Effector CD8-positive, alpha-beta T cell (primary cell): Measurements from ENCODE around the gene PPP1R1B.

Experiments
- DNase-seq: peaks from one replicate; lab custom pipeline; 2025; lab: John Stamatoyannopoulos, UW

The PPP1R1B gene

GRCh38 chr17:39652587-39653315 lies 26.0 kb downstream of the PPP1R1B start:
- DNase-seq = no peak

GRCh38 chr17:39653316-39653661 lies 26.5 kb downstream of the PPP1R1B start:
- no peak for DNase-seq

- peak; percentile 71 for DNase-seq
Measured at GRCh38 chr17:39653662-39654331, 27.0 kb downstream of the PPP1R1B start.

GRCh38 chr17:39655105-39655504 lies 28.4 kb downstream of the PPP1R1B start:
- no peak for DNase-seq

GRCh38 chr17:39658346-39658745 lies 31.6 kb downstream of the PPP1R1B start:
- no peak for DNase-seq

- DNase-seq = no peak
Measured at GRCh38 chr17:39658760-39659159, 32.0 kb downstream of the PPP1R1B start.

GRCh38 chr17:39659279-39660010 lies 32.7 kb downstream of the PPP1R1B start:
- no peak for DNase-seq

- no peak for DNase-seq
Measured at GRCh38 chr17:39660011-39660360, 33.2 kb downstream of the PPP1R1B start.

- no peak for DNase-seq
Measured at GRCh38 chr17:39660397-39661385, 33.9 kb downstream of the PPP1R1B start.

GRCh38 chr17:39661744-39662541 lies 35.2 kb downstream of the PPP1R1B start:
- DNase-seq = no peak

GRCh38 chr17:39662551-39663339 lies 36.0 kb downstream of the PPP1R1B start:
- DNase-seq = no peak

- no peak for DNase-seq
Measured at GRCh38 chr17:39663340-39663687, 36.6 kb downstream of the PPP1R1B start.

GRCh38 chr17:39663688-39664580 lies 37.2 kb downstream of the PPP1R1B start:
- DNase-seq = no peak

GRCh38 chr17:39664581-39665561 lies 38.1 kb downstream of the PPP1R1B start, which contains the start of gene TCAP:
TSS of gene TCAP (plus strand) at chr17:39665349. CDS start at chr17:39665360, 11 bp downstream.
- DNase-seq = no peak

- DNase-seq = no peak
Measured at GRCh38 chr17:39665642-39666224, 39.0 kb downstream of the PPP1R1B start.

- DNase-seq = no peak
Measured at GRCh38 chr17:39666231-39666600, 39.5 kb downstream of the PPP1R1B start.

GRCh38 chr17:39666601-39667261 lies 40.0 kb downstream of the PPP1R1B start:
- no peak for DNase-seq
